ENCODE data around the gene C2orf68.

DNA sequence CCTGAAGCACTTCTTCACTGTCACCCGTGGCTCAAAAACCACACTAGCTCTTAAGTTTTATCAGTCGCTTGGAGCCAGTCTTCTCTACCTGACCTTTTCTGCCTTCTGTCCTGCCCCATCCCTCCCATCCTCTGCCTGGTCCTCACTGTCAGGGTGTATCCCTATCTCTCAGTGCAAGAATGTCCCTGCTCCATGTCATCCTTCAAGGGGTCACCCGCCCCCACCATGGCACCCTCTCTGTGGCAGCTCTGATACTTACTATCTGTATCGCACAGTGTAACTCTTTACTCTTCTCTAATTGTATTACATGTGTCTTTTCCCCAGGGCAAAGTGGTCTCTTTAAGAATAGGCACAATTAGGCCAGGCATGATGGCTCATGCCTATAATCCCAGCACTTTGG, 23.2 kb downstream of the C2orf68 start:
- TF ChIP-seq, protein P1, sequence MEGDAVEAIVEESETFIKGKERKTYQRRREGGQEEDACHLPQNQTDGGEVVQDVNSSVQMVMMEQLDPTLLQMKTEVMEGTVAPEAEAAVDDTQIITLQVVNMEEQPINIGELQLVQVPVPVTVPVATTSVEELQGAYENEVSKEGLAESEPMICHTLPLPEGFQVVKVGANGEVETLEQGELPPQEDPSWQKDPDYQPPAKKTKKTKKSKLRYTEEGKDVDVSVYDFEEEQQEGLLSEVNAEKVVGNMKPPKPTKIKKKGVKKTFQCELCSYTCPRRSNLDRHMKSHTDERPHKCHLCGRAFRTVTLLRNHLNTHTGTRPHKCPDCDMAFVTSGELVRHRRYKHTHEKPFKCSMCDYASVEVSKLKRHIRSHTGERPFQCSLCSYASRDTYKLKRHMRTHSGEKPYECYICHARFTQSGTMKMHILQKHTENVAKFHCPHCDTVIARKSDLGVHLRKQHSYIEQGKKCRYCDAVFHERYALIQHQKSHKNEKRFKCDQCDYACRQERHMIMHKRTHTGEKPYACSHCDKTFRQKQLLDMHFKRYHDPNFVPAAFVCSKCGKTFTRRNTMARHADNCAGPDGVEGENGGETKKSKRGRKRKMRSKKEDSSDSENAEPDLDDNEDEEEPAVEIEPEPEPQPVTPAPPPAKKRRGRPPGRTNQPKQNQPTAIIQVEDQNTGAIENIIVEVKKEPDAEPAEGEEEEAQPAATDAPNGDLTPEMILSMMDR (IDR thresholded peaks at IDR 0.05), result no peak
- no peak for TF ChIP-seq RAD21 (IDR thresholded peaks at IDR 0.05; ENCODE audit: low read length)
- no peak for TF ChIP-seq CHD2 (IDR thresholded peaks at IDR 0.05; ENCODE audit: low read length, partially characterized antibody)
